GM12801 (cell line): ENCODE data around the gene CEBPG.

Experiments used
- TF ChIP-seq, protein P1 (sequence below): IDR thresholded peaks from one replicate; pipeline ENCODE4 v1.5.1; 2011; ENCODE audit warnings: control low read depth; ENCODE audit not compliant: insufficient read length; ENCODE audit errors: extremely low read depth

The CEBPG gene

DNA sequence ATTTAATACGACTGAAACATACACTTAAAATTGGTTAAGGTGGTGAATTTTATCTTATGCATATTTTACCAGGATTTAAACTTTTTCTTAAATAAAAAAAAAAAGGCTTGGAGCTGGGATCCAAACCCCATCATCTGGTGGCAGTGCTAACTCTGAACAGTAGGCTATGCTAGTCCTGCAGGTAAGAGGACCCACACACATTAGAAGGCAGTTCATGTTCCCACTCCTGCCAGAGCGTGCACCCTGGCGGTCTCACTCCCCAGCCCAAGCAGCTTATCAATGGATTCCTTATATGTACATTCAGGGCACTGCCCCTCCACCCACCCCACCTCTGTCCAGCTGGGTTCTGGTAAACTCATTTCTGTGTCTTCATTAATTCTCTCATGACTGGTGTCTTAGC is 39.9 kb upstream of the CEBPG start:
- TF ChIP-seq, protein P1, sequence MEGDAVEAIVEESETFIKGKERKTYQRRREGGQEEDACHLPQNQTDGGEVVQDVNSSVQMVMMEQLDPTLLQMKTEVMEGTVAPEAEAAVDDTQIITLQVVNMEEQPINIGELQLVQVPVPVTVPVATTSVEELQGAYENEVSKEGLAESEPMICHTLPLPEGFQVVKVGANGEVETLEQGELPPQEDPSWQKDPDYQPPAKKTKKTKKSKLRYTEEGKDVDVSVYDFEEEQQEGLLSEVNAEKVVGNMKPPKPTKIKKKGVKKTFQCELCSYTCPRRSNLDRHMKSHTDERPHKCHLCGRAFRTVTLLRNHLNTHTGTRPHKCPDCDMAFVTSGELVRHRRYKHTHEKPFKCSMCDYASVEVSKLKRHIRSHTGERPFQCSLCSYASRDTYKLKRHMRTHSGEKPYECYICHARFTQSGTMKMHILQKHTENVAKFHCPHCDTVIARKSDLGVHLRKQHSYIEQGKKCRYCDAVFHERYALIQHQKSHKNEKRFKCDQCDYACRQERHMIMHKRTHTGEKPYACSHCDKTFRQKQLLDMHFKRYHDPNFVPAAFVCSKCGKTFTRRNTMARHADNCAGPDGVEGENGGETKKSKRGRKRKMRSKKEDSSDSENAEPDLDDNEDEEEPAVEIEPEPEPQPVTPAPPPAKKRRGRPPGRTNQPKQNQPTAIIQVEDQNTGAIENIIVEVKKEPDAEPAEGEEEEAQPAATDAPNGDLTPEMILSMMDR: no peak

DNA sequence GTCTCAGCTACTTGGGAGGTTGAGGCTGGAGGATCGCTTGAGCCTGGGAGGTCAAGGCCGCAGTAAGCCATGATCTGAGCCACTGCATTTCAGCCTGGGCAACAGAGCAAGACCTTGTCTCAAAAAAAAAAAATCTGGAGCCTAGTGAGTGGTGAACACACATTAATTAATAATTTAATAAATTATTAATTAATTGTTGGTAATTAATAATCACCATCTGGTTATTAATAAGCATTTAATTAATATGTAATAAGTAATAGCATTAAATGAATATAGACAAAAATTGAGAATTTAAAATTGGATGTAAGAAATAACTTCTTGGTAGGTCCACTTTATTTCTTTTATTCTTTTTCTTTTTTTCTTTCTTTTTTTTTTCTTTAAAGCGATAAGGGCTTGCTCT is 39.2 kb upstream of the CEBPG start:
- TF ChIP-seq, protein P1: no peak

DNA sequence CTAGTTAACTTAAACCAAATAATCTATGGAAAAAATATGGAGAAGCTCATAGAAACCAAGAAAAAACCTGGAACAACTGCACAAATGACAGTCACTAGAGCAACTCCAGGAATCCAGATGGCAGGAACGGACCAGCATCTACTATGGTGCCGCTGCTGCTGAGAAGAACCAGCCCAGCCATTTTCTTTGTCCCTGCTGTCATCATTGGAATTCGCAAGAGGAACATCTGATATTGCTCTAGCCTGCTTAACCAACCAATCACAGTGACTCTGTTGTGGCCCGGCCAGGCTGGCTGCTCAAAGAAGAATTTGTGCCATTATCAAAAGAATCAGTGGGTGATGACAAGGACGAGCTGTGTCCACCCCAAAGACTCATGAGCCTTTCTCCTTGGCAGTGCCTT is 38.1 kb upstream of the CEBPG start:
- TF ChIP-seq, protein P1: no peak

DNA sequence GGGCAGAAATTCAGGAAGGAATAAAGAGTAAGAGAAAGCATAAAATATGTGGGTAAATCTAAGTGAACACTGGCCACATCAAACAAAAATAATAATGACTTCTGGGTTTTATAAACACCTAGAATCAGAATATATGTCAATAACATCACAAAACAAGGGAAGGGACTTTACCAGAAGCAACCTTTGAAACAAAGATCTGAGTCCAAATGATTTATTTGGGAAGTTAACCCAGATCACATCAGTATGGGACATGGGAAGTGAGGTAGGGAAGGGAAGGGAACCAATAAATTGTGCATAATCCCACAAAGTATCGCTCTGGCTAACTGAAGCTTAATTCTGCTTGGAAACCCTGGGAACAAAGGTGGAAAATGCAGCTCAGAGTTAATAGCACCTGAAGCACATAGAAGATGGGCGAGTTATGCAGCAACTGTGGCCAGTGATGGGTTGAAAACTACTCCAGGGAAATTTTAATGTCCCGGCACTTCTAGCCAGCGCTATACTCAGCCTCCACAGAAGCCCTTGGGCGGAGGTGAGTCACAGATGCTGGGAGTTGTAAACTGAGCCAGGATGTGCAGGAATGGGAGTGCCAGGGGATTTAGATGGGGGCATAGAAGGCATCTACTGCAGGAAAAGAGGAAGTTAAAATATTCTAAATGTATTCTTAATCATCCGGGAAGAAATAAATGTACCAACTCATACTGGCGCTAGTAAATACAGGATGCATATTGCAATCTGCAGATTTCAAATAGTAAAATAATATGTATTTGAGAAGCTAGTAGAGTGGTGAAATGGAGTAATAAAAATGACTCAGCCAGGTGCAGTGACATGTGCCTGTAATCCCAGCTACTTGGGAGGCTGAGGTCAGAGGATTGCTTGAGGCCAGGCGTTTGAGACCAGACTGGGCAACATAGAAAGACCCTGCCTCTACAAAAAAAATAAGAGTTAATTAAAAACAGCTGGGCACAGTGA is 34.2 kb upstream of the CEBPG start:
- TF ChIP-seq, protein P1: no peak

DNA sequence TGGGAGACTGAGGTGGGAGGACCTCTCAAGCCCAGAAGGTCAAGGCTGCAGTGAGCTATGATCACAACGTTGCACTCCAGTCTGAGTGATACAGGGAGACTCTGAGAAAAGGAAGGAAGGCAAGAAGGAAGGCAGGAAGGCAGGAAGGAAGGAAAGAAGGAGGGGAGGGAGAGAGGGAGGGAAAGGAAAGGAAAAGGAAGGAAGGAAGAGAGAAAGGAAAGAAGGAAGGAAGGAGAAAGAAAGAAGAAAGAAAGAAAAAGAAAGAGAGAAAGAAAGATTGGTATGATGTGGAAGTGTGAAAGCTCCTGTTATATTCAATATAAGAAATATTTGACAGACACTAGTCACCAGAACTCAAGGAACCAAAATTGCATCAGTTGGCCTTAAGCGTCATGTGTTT is 32.5 kb upstream of the CEBPG start:
- TF ChIP-seq, protein P1: no peak

DNA sequence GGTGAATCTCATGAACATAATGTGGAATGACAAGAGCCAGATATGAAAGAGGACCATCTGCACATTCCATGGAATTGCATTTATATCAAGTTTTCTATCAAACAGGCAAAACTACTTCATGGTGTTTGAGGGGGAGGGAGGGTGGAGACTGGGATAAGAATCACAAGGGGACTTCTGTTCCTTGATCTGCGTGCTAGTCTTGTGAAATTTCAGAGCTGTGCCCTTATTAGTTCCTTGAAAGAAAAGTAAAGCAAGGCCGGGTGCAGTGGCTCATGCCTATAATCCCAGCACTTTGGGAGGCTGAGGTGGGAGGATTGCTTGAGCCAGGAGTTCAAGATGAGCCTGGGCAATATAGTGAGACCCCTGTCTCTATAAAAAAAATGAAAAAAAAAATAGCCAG is 30.2 kb upstream of the CEBPG start:
- TF ChIP-seq, protein P1: no peak

DNA sequence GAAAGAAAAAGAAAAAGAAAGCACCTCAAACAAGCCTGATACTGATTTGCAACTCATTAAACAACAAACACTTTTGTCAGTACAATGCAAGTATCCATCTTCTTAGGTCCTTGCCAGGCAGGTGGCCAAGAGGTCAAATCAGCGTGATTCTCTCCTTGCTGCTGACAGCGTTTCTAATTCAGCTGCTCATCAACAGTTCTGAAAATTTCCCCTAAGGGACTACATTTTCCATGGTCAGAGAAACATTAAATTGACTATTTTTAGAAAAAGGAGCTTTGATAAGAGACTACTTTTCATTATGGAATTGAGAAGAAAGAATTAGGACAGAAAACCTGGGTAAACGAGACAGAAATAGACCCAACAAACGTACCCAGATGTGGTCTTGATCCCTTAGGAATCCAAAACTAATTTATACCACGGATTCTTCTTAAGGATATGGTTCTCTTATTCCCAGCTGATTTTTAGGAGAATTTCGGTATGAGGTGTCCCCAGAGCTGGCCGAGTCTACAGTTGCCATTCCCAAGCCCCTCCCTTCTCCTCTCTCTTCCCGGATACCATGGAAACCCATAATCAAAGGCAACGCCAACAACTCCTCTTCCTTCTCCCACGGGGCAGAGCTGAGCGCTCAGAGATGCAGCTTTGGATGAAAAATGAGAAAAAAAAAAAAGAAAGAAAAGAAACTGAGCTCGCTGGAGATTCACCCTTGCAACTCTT is 29.5 kb upstream of the CEBPG start:
- TF ChIP-seq, protein P1: no peak
